ENCODE measurements around the gene MUC13.

Gene MUC13

DNA sequence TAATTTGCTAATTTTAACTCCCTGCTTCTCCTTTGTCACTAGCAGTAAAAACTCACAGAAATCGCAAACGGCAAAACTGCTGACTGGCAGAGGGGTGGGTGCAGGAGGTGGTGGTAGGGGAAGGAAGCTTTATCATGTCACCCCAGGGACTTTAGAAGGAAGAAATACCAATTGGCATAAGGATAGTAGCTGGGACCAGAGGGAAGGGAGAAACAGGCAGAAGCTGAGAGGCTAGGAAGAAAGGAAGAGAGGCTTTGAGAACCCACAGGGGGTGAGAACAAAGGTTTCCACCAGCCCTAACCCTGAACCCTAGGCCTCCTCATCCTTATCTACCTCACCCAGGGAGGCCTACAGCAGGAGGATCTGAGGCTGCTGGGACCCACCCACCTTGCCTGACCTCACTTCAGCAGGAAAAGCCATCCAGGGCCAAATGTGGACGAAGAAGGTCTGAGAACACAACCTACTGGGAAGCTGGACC lies 58.1 kb downstream of the MUC13 start:
- Histone ChIP-seq H2AK5ac (ENCODE audit: low read length) (no peak overlapping the region), H3K4ac (ENCODE audit: low read depth, low read length) (no peak overlapping the region), H2BK15ac (replicated peaks; ENCODE audit: low read depth) (no peak overlapping the region), H3K56ac (ENCODE audit: low read length) (peak overlapping the region; percentile 83), H2BK120ac (ENCODE audit: low read depth, low read length) (no peak overlapping the region), H3K9ac (ENCODE audit: low read length) (peak overlapping the region; percentile 60), H3K23ac (ENCODE audit: low read length) (no peak overlapping the region), H4K5ac (ENCODE audit: low read length) (no peak overlapping the region), H3K79me1 (ENCODE audit: low read length) (peaks cover 4% of the 10 kb centered on the region), H3K27ac (ENCODE audit: low read depth, low read length) (peak overlapping the region; percentile 74), H2BK5ac (ENCODE audit: low read length) (peak overlapping the region; percentile 75), H3K4me1 (ENCODE audit: control insufficient read depth, low read depth, low read length) (peaks cover 13% of the 10 kb centered on the region), H3K18ac (ENCODE audit: low read length) (no peak overlapping the region), H3K4me2 (ENCODE audit: low read length) (no peak overlapping the region), H3K79me2 (ENCODE audit: control insufficient read depth, insufficient read depth, low read length) (peaks cover 90% of the 10 kb centered on the region), H4K8ac (ENCODE audit: low read depth, low read length) (no peak overlapping the region), H3K27me3 (ENCODE audit: insufficient read depth, low read length, poor library complexity) (no peaks in the 10 kb centered on the region), H3K4me3 (ENCODE audit: low read length) (no peak overlapping the region), H3K36me3 (ENCODE audit: control insufficient read depth, insufficient read depth, low read length) (peaks cover 2% of the 10 kb centered on the region)
- WGBS (ENCODE audit: extremely low coverage, insufficient coverage, low lambda C conversion rate): no CpG with 5 or more reads among the region's 3 CpGs
- peak; percentile 82 for DNase-seq

GRCh38 chr3:124873226-124873625 lies 61.3 kb downstream of the MUC13 start:
- H3K18ac ChIP-seq (ENCODE audit: low read length): no peak overlapping the region
- H2BK5ac ChIP-seq (ENCODE audit: low read length): no peak overlapping the region
- no peak overlapping the region for H3K56ac ChIP-seq (ENCODE audit: low read length)
- H3K79me2 ChIP-seq (ENCODE audit: control insufficient read depth, insufficient read depth, low read length): peaks cover 79% of the 10 kb centered on the region
- peaks cover 6% of the 10 kb centered on the region for H3K36me3 ChIP-seq (ENCODE audit: control insufficient read depth, insufficient read depth, low read length)
- DNase-seq: peak; percentile 78
- H3K79me1 ChIP-seq (ENCODE audit: low read length): peaks cover 13% of the 10 kb centered on the region
- no peak overlapping the region for H3K9ac ChIP-seq (ENCODE audit: low read length)
- H4K8ac ChIP-seq (ENCODE audit: low read depth, low read length): no peak overlapping the region
- H3K27ac ChIP-seq (ENCODE audit: low read depth, low read length): no peak overlapping the region
- no peak overlapping the region for H2AK5ac ChIP-seq (ENCODE audit: low read length)
- H3K4me2 ChIP-seq (ENCODE audit: low read length): no peak overlapping the region
- H3K4me1 ChIP-seq (ENCODE audit: control insufficient read depth, low read depth, low read length): peaks cover 11% of the 10 kb centered on the region
- H4K5ac ChIP-seq (ENCODE audit: low read length): no peak overlapping the region
- WGBS (ENCODE audit: extremely low coverage, insufficient coverage, low lambda C conversion rate): no CpG with 5 or more reads among the region's 1 CpG
- H3K4ac ChIP-seq (ENCODE audit: low read depth, low read length): no peak overlapping the region
- no peak overlapping the region for H2BK120ac ChIP-seq (ENCODE audit: low read depth, low read length)
- no peak overlapping the region for H3K4me3 ChIP-seq (ENCODE audit: low read length)
- H3K27me3 ChIP-seq (ENCODE audit: insufficient read depth, low read length, poor library complexity): no peaks in the 10 kb centered on the region
- no peak overlapping the region for H3K23ac ChIP-seq (ENCODE audit: low read length)
- no peak overlapping the region for H2BK15ac ChIP-seq (replicated peaks; ENCODE audit: low read depth)

DNA sequence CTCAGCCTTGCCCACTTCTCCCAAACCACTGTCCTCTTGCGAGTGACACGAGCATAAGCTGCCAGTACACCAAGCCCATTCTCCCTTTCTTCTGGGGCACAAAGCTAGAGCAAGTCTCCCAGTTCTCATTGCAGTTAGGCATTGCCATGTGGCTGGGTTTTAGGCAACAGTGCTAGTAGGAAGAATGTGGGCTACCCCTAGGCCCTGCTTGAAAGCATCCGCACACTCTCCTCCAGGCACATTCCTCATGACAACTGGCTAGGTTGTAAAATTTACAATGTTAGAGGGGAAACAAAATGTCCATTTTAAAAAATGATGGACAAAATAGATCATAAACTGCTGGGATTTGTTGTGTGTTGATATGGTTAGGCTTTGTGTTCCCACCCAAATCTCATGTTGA lies 67.0 kb downstream of the MUC13 start:
- Histone ChIP-seq H3K79me2 (ENCODE audit: control insufficient read depth, insufficient read depth, low read length) (peaks cover 74% of the 10 kb centered on the region), H2AK5ac (ENCODE audit: low read length) (no peak overlapping the region), H3K79me1 (ENCODE audit: low read length) (peaks cover 36% of the 10 kb centered on the region), H3K9ac (ENCODE audit: low read length) (no peak overlapping the region), H3K36me3 (ENCODE audit: control insufficient read depth, insufficient read depth, low read length) (peaks cover 18% of the 10 kb centered on the region), H4K5ac (ENCODE audit: low read length) (no peak overlapping the region), H4K8ac (ENCODE audit: low read depth, low read length) (no peak overlapping the region), H2BK15ac (replicated peaks; ENCODE audit: low read depth) (no peak overlapping the region), H3K4ac (ENCODE audit: low read depth, low read length) (no peak overlapping the region), H3K27me3 (ENCODE audit: insufficient read depth, low read length, poor library complexity) (no peaks in the 10 kb centered on the region), H3K27ac (ENCODE audit: low read depth, low read length) (no peak overlapping the region), H3K4me2 (ENCODE audit: low read length) (no peak overlapping the region), H2BK5ac (ENCODE audit: low read length) (no peak overlapping the region), H3K23ac (ENCODE audit: low read length) (no peak overlapping the region), H3K4me1 (ENCODE audit: control insufficient read depth, low read depth, low read length) (no peaks in the 10 kb centered on the region), H3K18ac (ENCODE audit: low read length) (no peak overlapping the region), H3K4me3 (ENCODE audit: low read length) (no peak overlapping the region), H2BK120ac (ENCODE audit: low read depth, low read length) (no peak overlapping the region), H3K56ac (ENCODE audit: low read length) (peak overlapping the region; percentile 20)
- no CpG with 5 or more reads among the region's 3 CpGs for WGBS (ENCODE audit: extremely low coverage, insufficient coverage, low lambda C conversion rate)
- no peak for DNase-seq

- Histone ChIP-seq H4K8ac (ENCODE audit: low read depth, low read length) (no peak overlapping the region), H3K27me3 (ENCODE audit: insufficient read depth, low read length, poor library complexity) (no peaks in the 10 kb centered on the region), H3K4me1 (ENCODE audit: control insufficient read depth, low read depth, low read length) (peaks cover 2% of the 10 kb centered on the region), H3K18ac (ENCODE audit: low read length) (no peak overlapping the region), H3K79me2 (ENCODE audit: control insufficient read depth, insufficient read depth, low read length) (peaks cover 63% of the 10 kb centered on the region), H3K27ac (ENCODE audit: low read depth, low read length) (no peak overlapping the region), H2BK15ac (replicated peaks; ENCODE audit: low read depth) (no peak overlapping the region), H3K79me1 (ENCODE audit: low read length) (peaks cover 31% of the 10 kb centered on the region), H3K4me3 (ENCODE audit: low read length) (no peak overlapping the region), H2AK5ac (ENCODE audit: low read length) (no peak overlapping the region), H3K4me2 (ENCODE audit: low read length) (no peak overlapping the region), H3K56ac (ENCODE audit: low read length) (no peak overlapping the region), H3K9ac (ENCODE audit: low read length) (no peak overlapping the region), H3K23ac (ENCODE audit: low read length) (no peak overlapping the region), H3K36me3 (ENCODE audit: control insufficient read depth, insufficient read depth, low read length) (peaks cover 7% of the 10 kb centered on the region), H2BK120ac (ENCODE audit: low read depth, low read length) (no peak overlapping the region), H4K5ac (ENCODE audit: low read length) (no peak overlapping the region), H2BK5ac (ENCODE audit: low read length) (no peak overlapping the region), H3K4ac (ENCODE audit: low read depth, low read length) (no peak overlapping the region)
- DNase-seq: no peak
- no CpG with 5 or more reads among the region's 2 CpGs for WGBS (ENCODE audit: extremely low coverage, insufficient coverage, low lambda C conversion rate)
These were observed 72.5 kb downstream of the MUC13 start for GRCh38 chr3:124862006-124862405.

DNA sequence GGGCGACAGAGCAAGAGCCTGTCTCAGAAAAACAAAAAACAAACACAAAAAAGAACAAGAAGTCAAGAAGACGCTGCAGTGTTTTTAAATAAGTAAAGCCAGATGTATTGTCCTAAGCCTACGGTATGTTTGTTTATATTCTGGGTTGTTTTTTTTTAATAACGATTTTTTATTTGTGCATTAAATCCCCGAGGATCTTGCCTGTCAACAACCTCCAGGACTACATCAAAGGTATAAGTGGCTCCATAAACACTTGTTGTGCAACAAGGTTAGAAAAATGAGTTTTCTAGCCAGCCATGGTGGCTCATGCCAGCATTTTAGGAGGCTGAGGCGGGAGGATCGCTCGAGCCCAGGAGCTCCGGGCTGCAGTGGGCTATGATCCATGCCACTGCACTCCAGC lies 73.5 kb downstream of the MUC13 start:
- Histone ChIP-seq H3K4me3 (ENCODE audit: low read length) (no peak overlapping the region), H3K27me3 (ENCODE audit: insufficient read depth, low read length, poor library complexity) (no peaks in the 10 kb centered on the region), H3K27ac (ENCODE audit: low read depth, low read length) (no peak overlapping the region), H3K79me2 (ENCODE audit: control insufficient read depth, insufficient read depth, low read length) (peaks cover 59% of the 10 kb centered on the region), H4K5ac (ENCODE audit: low read length) (no peak overlapping the region), H3K4me2 (ENCODE audit: low read length) (no peak overlapping the region), H2AK5ac (ENCODE audit: low read length) (no peak overlapping the region), H3K56ac (ENCODE audit: low read length) (no peak overlapping the region), H3K79me1 (ENCODE audit: low read length) (peaks cover 26% of the 10 kb centered on the region), H2BK15ac (replicated peaks; ENCODE audit: low read depth) (no peak overlapping the region), H2BK120ac (ENCODE audit: low read depth, low read length) (no peak overlapping the region), H3K4me1 (ENCODE audit: control insufficient read depth, low read depth, low read length) (peaks cover 2% of the 10 kb centered on the region), H3K9ac (ENCODE audit: low read length) (no peak overlapping the region), H3K4ac (ENCODE audit: low read depth, low read length) (no peak overlapping the region), H3K23ac (ENCODE audit: low read length) (no peak overlapping the region), H3K36me3 (ENCODE audit: control insufficient read depth, insufficient read depth, low read length) (peaks cover 1% of the 10 kb centered on the region), H2BK5ac (ENCODE audit: low read length) (no peak overlapping the region), H3K18ac (ENCODE audit: low read length) (no peak overlapping the region), H4K8ac (ENCODE audit: low read depth, low read length) (no peak overlapping the region)
- DNase-seq: no peak
- WGBS (ENCODE audit: extremely low coverage, insufficient coverage, low lambda C conversion rate): no CpG with 5 or more reads among the region's 9 CpGs

- H2BK15ac ChIP-seq (replicated peaks; ENCODE audit: low read depth): no peak overlapping the region
- no peak overlapping the region for H2BK120ac ChIP-seq (ENCODE audit: low read depth, low read length)
- peaks cover 1% of the 10 kb centered on the region for H3K36me3 ChIP-seq (ENCODE audit: control insufficient read depth, insufficient read depth, low read length)
- H3K4me3 ChIP-seq (ENCODE audit: low read length): no peak overlapping the region
- no peak overlapping the region for H2AK5ac ChIP-seq (ENCODE audit: low read length)
- H3K27me3 ChIP-seq (ENCODE audit: insufficient read depth, low read length, poor library complexity): no peaks in the 10 kb centered on the region
- H3K27ac ChIP-seq (ENCODE audit: low read depth, low read length): peak overlapping the region; percentile 39
- H3K4me2 ChIP-seq (ENCODE audit: low read length): no peak overlapping the region
- no peak overlapping the region for H3K4ac ChIP-seq (ENCODE audit: low read depth, low read length)
- peaks cover 28% of the 10 kb centered on the region for H3K79me1 ChIP-seq (ENCODE audit: low read length)
- no peak overlapping the region for H3K23ac ChIP-seq (ENCODE audit: low read length)
- H3K18ac ChIP-seq (ENCODE audit: low read length): peak overlapping the region; percentile 23
- no peak overlapping the region for H4K8ac ChIP-seq (ENCODE audit: low read depth, low read length)
- no peak overlapping the region for H2BK5ac ChIP-seq (ENCODE audit: low read length)
- peaks cover 2% of the 10 kb centered on the region for H3K4me1 ChIP-seq (ENCODE audit: control insufficient read depth, low read depth, low read length)
- no peak overlapping the region for H4K5ac ChIP-seq (ENCODE audit: low read length)
- peak; percentile 85 for DNase-seq
- no CpG with 5 or more reads among the region's 1 CpG for WGBS (ENCODE audit: extremely low coverage, insufficient coverage, low lambda C conversion rate)
- no peak overlapping the region for H3K9ac ChIP-seq (ENCODE audit: low read length)
- H3K79me2 ChIP-seq (ENCODE audit: control insufficient read depth, insufficient read depth, low read length): peaks cover 59% of the 10 kb centered on the region
- H3K56ac ChIP-seq (ENCODE audit: low read length): no peak overlapping the region
These were observed 74.0 kb downstream of the MUC13 start for GRCh38 chr3:124860599-124860998.
